ENCODE data around the gene CCDC33. TPM values are rescaled to one million over a fixed set of nuclear protein-coding genes. Genes with fewer than 3 reads are reported as not detected.

CCDC33 gene
- total RNA-seq, 1 donor from 2014 or later: 0.41 TPM

- H3K27me3 ChIP-seq (ENCODE audit: insufficient read depth, low read length): no peaks in the 10 kb centered on the region
- no peak for FAIRE-seq
- no peaks in the 10 kb centered on the region for H4K20me1 ChIP-seq (ENCODE audit: insufficient read depth, low read length)
- H3K36me3 ChIP-seq (ENCODE audit: insufficient read depth, low read length): no peaks in the 10 kb centered on the region
- peak overlapping the region; percentile 72 for H3K27ac Mint-ChIP-seq (ENCODE audit: unreplicated experiment)
- peak overlapping the region; percentile 68 for H3K9ac ChIP-seq (ENCODE audit: low read length)
- H3K4me1 ChIP-seq (ENCODE audit: insufficient read depth, low read length): peaks cover 41% of the 10 kb centered on the region
- H3K79me2 ChIP-seq (ENCODE audit: insufficient read depth, low read length): no peaks in the 10 kb centered on the region
- H3K27me3 Mint-ChIP-seq (ENCODE audit: low read depth, unreplicated experiment): no peaks in the 10 kb centered on the region
- no peaks in the 10 kb centered on the region for H3K9me3 Mint-ChIP-seq (ENCODE audit: unreplicated experiment)
- no peaks in the 10 kb centered on the region for H3K36me3 Mint-ChIP-seq (ENCODE audit: low read depth, unreplicated experiment)
- H3K4me3 Mint-ChIP-seq (ENCODE audit: unreplicated experiment): peak overlapping the region; percentile 17
- H3K27ac ChIP-seq (ENCODE audit: low read depth, low read length): peak overlapping the region; percentile 74
- TF ChIP-seq CTCF (IDR thresholded peaks at IDR 0.05; ENCODE audit: insufficient read depth, low read depth, low read length) (no peak), EZH2 (IDR thresholded peaks at IDR 0.05; ENCODE audit: insufficient read depth, low read length) (no peak)
- peak; percentile 73 for DNase-seq (ENCODE audit: low read depth)
- H3K4me2 ChIP-seq (ENCODE audit: low read length): peak overlapping the region; percentile 55
- H3K4me3 ChIP-seq (ENCODE audit: insufficient read depth, low read depth, low read length): no peak overlapping the region
- no peaks in the 10 kb centered on the region for H3K9me3 ChIP-seq (ENCODE audit: insufficient read depth, low read depth, low read length)
- no peak overlapping the region for H2AFZ ChIP-seq (ENCODE audit: low read depth, low read length)
- H3K4me1 Mint-ChIP-seq (ENCODE audit: low read depth, unreplicated experiment): peaks cover 22% of the 10 kb centered on the region
These were observed 147.8 kb downstream of the CCDC33 start for GRCh38 chr15:74383695-74384565.

- Mint-ChIP-seq H3K27me3 (ENCODE audit: low read depth, unreplicated experiment) (no peaks in the 10 kb centered on the region), H3K9me3 (ENCODE audit: unreplicated experiment) (no peaks in the 10 kb centered on the region), H3K4me1 (ENCODE audit: low read depth, unreplicated experiment) (peaks cover 22% of the 10 kb centered on the region), H3K36me3 (ENCODE audit: low read depth, unreplicated experiment) (no peaks in the 10 kb centered on the region), H3K27ac (ENCODE audit: unreplicated experiment) (no peak overlapping the region), H3K4me3 (ENCODE audit: unreplicated experiment) (no peak overlapping the region)
- H3K9ac ChIP-seq (ENCODE audit: low read length): peak overlapping the region; percentile 68
- no peaks in the 10 kb centered on the region for H3K27me3 ChIP-seq (ENCODE audit: insufficient read depth, low read length)
- peak overlapping the region; percentile 74 for H3K27ac ChIP-seq (ENCODE audit: low read depth, low read length)
- no peak overlapping the region for H2AFZ ChIP-seq (ENCODE audit: low read depth, low read length)
- H3K4me1 ChIP-seq (ENCODE audit: insufficient read depth, low read length): peaks cover 37% of the 10 kb centered on the region
- no peak for TF ChIP-seq CTCF (IDR thresholded peaks at IDR 0.05; ENCODE audit: insufficient read depth, low read depth, low read length)
- TF ChIP-seq EZH2 (IDR thresholded peaks at IDR 0.05; ENCODE audit: insufficient read depth, low read length): no peak
- no peaks in the 10 kb centered on the region for H3K36me3 ChIP-seq (ENCODE audit: insufficient read depth, low read length)
- H3K9me3 ChIP-seq (ENCODE audit: insufficient read depth, low read depth, low read length): no peaks in the 10 kb centered on the region
- H3K4me2 ChIP-seq (ENCODE audit: low read length): peak overlapping the region; percentile 55
- H3K79me2 ChIP-seq (ENCODE audit: insufficient read depth, low read length): no peaks in the 10 kb centered on the region
- DNase-seq (ENCODE audit: low read depth) (no peak), FAIRE-seq (no peak)
- no peaks in the 10 kb centered on the region for H4K20me1 ChIP-seq (ENCODE audit: insufficient read depth, low read length)
- no peak overlapping the region for H3K4me3 ChIP-seq (ENCODE audit: insufficient read depth, low read depth, low read length)
These were observed 148.4 kb downstream of the CCDC33 start for GRCh38 chr15:74384566-74384880.
